ENCODE data around the gene MLC1. TPM values are rescaled to one million over a fixed set of nuclear protein-coding genes. Genes with fewer than 3 reads are reported as not detected.

The MLC1 gene
- polyA plus RNA-seq, 1 donor (not counting 4 experiments of a cell fraction or from before 2014, with no cell fraction given) = not detected

- H3K27ac ChIP-seq (ENCODE audit: control insufficient read depth, insufficient read depth, low read length) = no peak overlapping the region
- H3K9me1 ChIP-seq (ENCODE audit: control insufficient read depth, extremely low read depth, insufficient read depth, low read length) = no peaks in the 10 kb centered on the region
- H3K4me3 ChIP-seq (ENCODE audit: control insufficient read depth in 2 of 3, extremely low read depth in 1 of 3, insufficient read depth in 2 of 3, low read depth in 1 of 3, low read length in 3 of 3) = no peak overlapping the region
- no peaks in the 10 kb centered on the region for H3K79me2 ChIP-seq (ENCODE audit: control insufficient read depth, insufficient read depth, low read length)
- DNase-seq (ENCODE audit: low read depth, low spot score) = no peak
- H3K9me3 ChIP-seq (ENCODE audit: control insufficient read depth, low read depth, low read length) = no peaks in the 10 kb centered on the region
- no peak overlapping the region for H3K9ac ChIP-seq (ENCODE audit: control insufficient read depth, extremely low read depth, insufficient read depth, low read length)
- no peak overlapping the region for H3K4me2 ChIP-seq (ENCODE audit: control insufficient read depth, extremely low read depth, insufficient read depth, low read depth, low read length)
- peaks cover 17% of the 10 kb centered on the region for H3K4me1 ChIP-seq (ENCODE audit: control insufficient read depth, extremely low read depth, insufficient read depth, low read length)
- H3K36me3 ChIP-seq (ENCODE audit: control insufficient read depth in 2 of 2, extremely low read depth in 1 of 2, insufficient read depth in 2 of 2, low read length in 2 of 2) = no peaks in the 10 kb centered on the region
- dilution Hi-C loops (cut with MboI; ENCODE audit: extremely low pct_ligation_motif_present, low sequenced_read_pairs) = no loop called here
- no peaks in the 10 kb centered on the region for H4K20me1 ChIP-seq (ENCODE audit: control insufficient read depth, extremely low read depth, insufficient read depth, low read length)
- FAIRE-seq = no peak
- peaks cover 3% of the 10 kb centered on the region for H3K27me3 ChIP-seq (ENCODE audit: control insufficient read depth, extremely low read depth, insufficient read depth, low read length)
- TF ChIP-seq EZH2 (IDR thresholded peaks at IDR 0.05; ENCODE audit: low read length) (no peak), CTCF (optimal IDR thresholded peaks at IDR 0.05 in 1 of 3, IDR thresholded peaks at IDR 0.05 in 1 of 3, conservative IDR thresholded peaks at IDR 0.05 in 1 of 3; ENCODE audit: extremely low read depth in 1 of 3, insufficient read depth in 2 of 3, low read length in 3 of 3) (no peak)
- H2AFZ ChIP-seq (ENCODE audit: control insufficient read depth, low read length) = no peak overlapping the region
Observed at GRCh38 chr22:50081426-50082196, 3.6 kb downstream of the MLC1 start.

GRCh38 chr22:50080077-50080465 is 5.2 kb downstream of the MLC1 start:
- H3K36me3 ChIP-seq (ENCODE audit: control insufficient read depth in 2 of 2, extremely low read depth in 1 of 2, insufficient read depth in 2 of 2, low read length in 2 of 2) = no peaks in the 10 kb centered on the region
- peaks cover 3% of the 10 kb centered on the region for H3K27me3 ChIP-seq (ENCODE audit: control insufficient read depth, extremely low read depth, insufficient read depth, low read length)
- H3K9ac ChIP-seq (ENCODE audit: control insufficient read depth, extremely low read depth, insufficient read depth, low read length) = no peak overlapping the region
- no peak overlapping the region for H3K4me2 ChIP-seq (ENCODE audit: control insufficient read depth, extremely low read depth, insufficient read depth, low read depth, low read length)
- no peaks in the 10 kb centered on the region for H3K79me2 ChIP-seq (ENCODE audit: control insufficient read depth, insufficient read depth, low read length)
- TF ChIP-seq CTCF (optimal IDR thresholded peaks at IDR 0.05 in 1 of 3, IDR thresholded peaks at IDR 0.05 in 1 of 3, conservative IDR thresholded peaks at IDR 0.05 in 1 of 3; ENCODE audit: extremely low read depth in 1 of 3, insufficient read depth in 2 of 3, low read length in 3 of 3) = no peak
- TF ChIP-seq EZH2 (IDR thresholded peaks at IDR 0.05; ENCODE audit: low read length) = no peak
- H3K9me3 ChIP-seq (ENCODE audit: control insufficient read depth, low read depth, low read length) = no peaks in the 10 kb centered on the region
- DNase-seq (ENCODE audit: low read depth, low spot score) (no peak), FAIRE-seq (no peak)
- H3K4me1 ChIP-seq (ENCODE audit: control insufficient read depth, extremely low read depth, insufficient read depth, low read length) = peaks cover 17% of the 10 kb centered on the region
- no peak overlapping the region for H2AFZ ChIP-seq (ENCODE audit: control insufficient read depth, low read length)
- dilution Hi-C loops (cut with MboI; ENCODE audit: extremely low pct_ligation_motif_present, low sequenced_read_pairs) = no loop called here
- no peak overlapping the region for H3K4me3 ChIP-seq (ENCODE audit: control insufficient read depth in 2 of 3, extremely low read depth in 1 of 3, insufficient read depth in 2 of 3, low read depth in 1 of 3, low read length in 3 of 3)
- H3K9me1 ChIP-seq (ENCODE audit: control insufficient read depth, extremely low read depth, insufficient read depth, low read length) = no peaks in the 10 kb centered on the region
- H4K20me1 ChIP-seq (ENCODE audit: control insufficient read depth, extremely low read depth, insufficient read depth, low read length) = no peaks in the 10 kb centered on the region
- H3K27ac ChIP-seq (ENCODE audit: control insufficient read depth, insufficient read depth, low read length) = no peak overlapping the region
